Bronchial epithelial cell (primary cell): ENCODE data around the gene SAP30BP. TPM values are rescaled to one million over a fixed set of nuclear protein-coding genes. Genes with fewer than 3 reads are reported as not detected.
A peak's percentile ranks its signal among the peaks of the same experiment; 100 is the strongest.

Experiments
- DNase-seq: peaks from one replicate; pipeline ENCODE4 v3.0.0-alpha.2; 2010; ENCODE audit warnings: low read depth
- FAIRE-seq: peaks from 2 replicates; lab custom pipeline; 2011; peaks lifted over from hg19 to GRCh38; lab: Jason Lieb, UNC
- H3K27me3 ChIP-seq: 2 replicates; pipeline ENCODE4 v1.5.1; 2011; ENCODE audit warnings: low read length; ENCODE audit not compliant: control insufficient read depth, insufficient read depth
- H3K36me3 ChIP-seq: 2 replicates; pipeline ENCODE4 v1.5.1; 2011; ENCODE audit warnings: low read length; ENCODE audit not compliant: control insufficient read depth, insufficient read depth
- H3K4me3 ChIP-seq: 2 replicates; pipeline ENCODE4 v1.5.1; 2011; ENCODE audit warnings: mild to moderate bottlenecking, low read depth, low read length, control low read depth
- CTCF ChIP-seq: IDR thresholded peaks from 2 replicates; pipeline ENCODE4 v1.5.1; 2011; ENCODE audit warnings: mild to moderate bottlenecking, moderate library complexity, low read length, control low read depth, inconsistent platforms; ENCODE audit not compliant: insufficient read depth, severe bottlenecking
- total RNA-seq: library from RNA; depleted of rRNA; stranded (reverse); fragments of >200 nt; gene quantifications from 2 replicates; pipeline ENCODE4 v1.2.1, GENCODE V29; 2014

The SAP30BP gene
- total RNA-seq, 1 donor from 2014 or later = 58.4 TPM

GRCh38 chr17:75704963-75705875 lies 38.1 kb downstream of the SAP30BP start:
- Histone ChIP-seq H3K36me3 (peaks cover 30% of the 10 kb centered on the region), H3K27me3 (no peaks in the 10 kb centered on the region), H3K4me3 (no peak overlapping the region)
- DNase-seq (no peak), FAIRE-seq (no peak)
- TF ChIP-seq CTCF = no peak

DNA sequence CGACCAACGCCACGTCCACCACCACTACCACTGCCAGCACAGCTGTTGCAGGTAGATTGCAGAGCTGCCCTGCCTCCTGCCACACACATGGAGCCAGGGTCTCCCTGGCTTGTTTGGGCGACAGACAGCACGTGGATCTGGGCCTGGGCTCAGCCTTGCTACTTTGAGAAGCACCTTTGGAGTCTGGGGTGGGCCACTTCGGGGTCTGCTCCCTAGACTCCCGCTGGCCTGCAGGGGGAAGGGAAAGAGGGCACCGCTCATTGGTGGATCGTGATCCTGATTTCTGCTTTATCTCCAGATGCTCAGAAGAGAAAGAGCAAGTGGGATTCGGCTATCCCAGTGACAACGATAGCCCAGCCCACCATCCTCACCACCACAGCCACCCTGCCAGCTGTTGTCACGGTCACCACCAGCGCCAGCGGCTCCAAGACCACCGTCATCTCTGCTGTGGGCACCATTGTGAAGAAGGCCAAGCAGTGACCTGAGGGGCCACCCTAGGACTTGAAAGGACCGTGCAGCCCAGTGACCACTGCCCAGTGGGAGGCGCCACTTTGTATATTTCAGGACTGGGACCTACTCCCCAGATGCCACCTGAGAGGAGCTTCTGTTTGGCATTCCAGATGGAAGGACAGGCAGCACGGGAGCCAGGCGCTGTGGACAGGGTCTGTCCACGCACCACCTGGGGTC lies 39.0 kb downstream of the SAP30BP start:
- Histone ChIP-seq H3K4me3 (no peak overlapping the region), H3K36me3 (peaks cover 30% of the 10 kb centered on the region), H3K27me3 (no peaks in the 10 kb centered on the region)
- no peak for TF ChIP-seq CTCF
- DNase-seq (no peak), FAIRE-seq (no peak)

GRCh38 chr17:75707079-75707571 lies 40.0 kb downstream of the SAP30BP start:
- FAIRE-seq (no peak), DNase-seq (peak; percentile 76)
- no peak overlapping the region for H3K4me3 ChIP-seq
- H3K36me3 ChIP-seq = peaks cover 25% of the 10 kb centered on the region
- TF ChIP-seq CTCF = no peak
- H3K27me3 ChIP-seq = no peaks in the 10 kb centered on the region

DNA sequence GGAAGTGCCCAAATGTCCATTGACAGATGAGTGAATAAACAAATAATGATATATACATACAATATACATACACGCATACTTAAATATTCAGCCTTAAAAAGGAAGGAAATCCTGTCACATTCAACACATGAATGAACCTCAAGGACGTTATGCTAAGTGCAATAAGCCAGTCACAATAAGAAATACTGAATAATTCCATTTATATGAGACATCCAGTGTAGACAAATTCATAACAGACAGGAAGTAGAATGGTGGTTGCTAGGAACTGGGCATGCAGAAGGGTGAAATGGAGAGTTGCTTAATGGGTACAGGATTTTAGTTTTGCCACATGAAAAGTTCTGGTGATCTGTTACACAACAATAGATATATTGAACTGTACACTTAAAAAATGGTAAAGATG lies 45.3 kb downstream of the SAP30BP start:
- H3K36me3 ChIP-seq = peaks cover 2% of the 10 kb centered on the region
- TF ChIP-seq CTCF = no peak
- no peak for FAIRE-seq
- H3K27me3 ChIP-seq = no peaks in the 10 kb centered on the region
- peak; percentile 42 for DNase-seq
- H3K4me3 ChIP-seq = no peak overlapping the region

DNA sequence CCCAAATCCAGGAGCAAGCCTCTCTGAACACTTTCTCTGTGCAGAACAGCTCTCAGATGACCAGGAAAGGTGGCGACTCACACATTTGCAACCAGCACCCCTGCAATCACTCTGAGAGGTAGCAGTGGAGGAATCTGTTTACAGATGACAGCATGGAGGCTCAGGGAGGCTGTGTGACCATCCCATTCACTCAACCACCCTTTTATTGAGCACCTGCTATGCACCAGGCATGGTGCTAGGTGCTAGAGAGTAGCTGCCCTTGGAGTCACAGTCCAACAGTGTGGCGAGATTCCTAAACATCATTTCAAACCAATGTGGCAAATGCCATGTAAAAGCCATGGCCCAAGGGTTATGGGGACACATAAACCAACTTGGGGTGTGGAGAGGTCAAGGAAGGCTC lies 52.6 kb downstream of the SAP30BP start:
- DNase-seq (peak; percentile 43), FAIRE-seq (no peak)
- no peak overlapping the region for H3K4me3 ChIP-seq
- no peaks in the 10 kb centered on the region for H3K27me3 ChIP-seq
- H3K36me3 ChIP-seq = peaks cover 9% of the 10 kb centered on the region
- TF ChIP-seq CTCF = no peak
